ENCODE data around the gene ACSL5.
"Not testable (repeated sequence)": the region's sequence is repeated elsewhere in the genome, so short reads cannot be mapped to it uniquely, and the experiment has no call there.

The ACSL5 gene

DNA sequence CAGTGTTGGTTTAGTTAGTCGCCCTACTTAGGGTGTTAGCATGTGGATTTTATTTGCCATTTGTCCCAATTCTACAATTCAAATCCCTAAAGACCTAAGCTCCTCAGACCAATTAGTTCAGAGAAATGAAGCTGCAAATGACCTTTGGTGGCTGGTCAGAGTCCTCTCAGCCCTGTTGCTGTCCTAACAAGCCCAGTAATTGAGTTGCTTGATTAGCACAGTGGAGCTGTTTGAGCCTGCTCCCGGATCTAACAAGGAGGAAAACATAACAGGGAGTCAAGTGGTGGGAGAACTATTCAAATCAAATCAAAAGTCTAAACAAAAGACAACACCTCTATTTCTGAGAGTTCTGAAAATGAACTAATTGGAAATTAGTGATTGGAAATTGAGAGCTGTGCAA lies 50.7 kb downstream of the ACSL5 start:
- no peak for DNase-seq

GRCh38 chr10:112426111-112426510 lies 52.2 kb downstream of the ACSL5 start:
- DNase-seq: no peak

DNA sequence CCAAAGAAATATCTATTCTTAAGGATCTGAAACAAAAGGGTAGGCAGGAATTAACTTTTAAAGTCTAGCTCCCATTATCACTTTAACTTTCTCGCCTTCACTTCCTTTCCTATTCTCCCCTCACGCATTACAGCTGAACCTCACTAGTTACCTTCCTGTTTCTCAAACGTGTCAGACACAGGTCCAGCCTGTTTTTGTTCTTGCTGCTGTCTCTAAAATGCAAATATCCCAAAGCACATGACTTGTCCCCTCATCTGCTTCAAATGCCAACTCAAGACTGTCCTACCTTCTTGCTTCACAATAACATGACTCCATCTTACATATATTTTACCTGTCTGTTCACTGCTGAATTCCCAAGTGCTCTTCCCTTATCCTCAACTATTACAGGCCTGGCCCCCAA lies 55.2 kb downstream of the ACSL5 start:
- DNase-seq: no peak

- no peak for DNase-seq
These were observed 55.8 kb downstream of the ACSL5 start for GRCh38 chr10:112429654-112430230.

GRCh38 chr10:112433136-112433535 lies 59.2 kb downstream of the ACSL5 start:
- no peak for DNase-seq

GRCh38 chr10:112434988-112435619 lies 61.2 kb downstream of the ACSL5 start:
- DNase-seq: peak; percentile 29

DNA sequence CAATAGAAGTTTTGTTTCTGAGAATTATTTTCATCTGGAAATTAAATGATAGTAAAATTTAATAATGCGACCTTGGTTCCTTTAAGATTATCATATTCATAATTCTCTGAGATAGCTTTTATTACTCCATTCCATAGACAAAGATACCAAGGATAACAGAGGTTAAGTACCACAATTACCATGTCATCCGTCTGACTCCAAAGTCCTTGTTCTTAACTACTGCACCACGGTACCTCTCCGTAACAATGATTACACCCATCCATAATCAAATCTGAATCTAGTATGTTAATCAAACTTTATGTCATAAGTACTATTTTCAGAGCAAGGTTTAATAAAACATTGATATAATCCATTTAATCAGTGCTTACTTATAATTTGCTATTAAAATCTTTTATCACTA lies 64.4 kb downstream of the ACSL5 start:
- DNase-seq: no peak

DNA sequence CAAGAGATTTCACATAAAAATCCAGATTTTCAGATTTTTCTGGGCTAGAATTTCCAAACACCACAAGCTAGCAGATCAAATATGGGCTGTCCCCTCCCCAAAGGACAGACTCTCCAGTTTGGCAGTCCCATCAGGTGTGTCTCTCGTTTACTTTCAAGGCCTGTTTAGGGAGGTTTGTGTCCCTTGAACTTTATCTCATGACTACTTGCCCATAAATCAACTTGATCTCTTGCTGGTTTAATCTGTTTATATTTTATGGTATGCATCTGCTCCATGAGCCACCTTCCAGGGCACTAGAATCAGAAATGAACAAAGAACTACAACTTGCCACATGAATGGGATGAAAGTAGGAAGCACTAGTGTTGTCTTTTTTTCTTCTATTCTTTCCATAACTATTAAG lies 67.6 kb downstream of the ACSL5 start:
- DNase-seq: no peak

DNA sequence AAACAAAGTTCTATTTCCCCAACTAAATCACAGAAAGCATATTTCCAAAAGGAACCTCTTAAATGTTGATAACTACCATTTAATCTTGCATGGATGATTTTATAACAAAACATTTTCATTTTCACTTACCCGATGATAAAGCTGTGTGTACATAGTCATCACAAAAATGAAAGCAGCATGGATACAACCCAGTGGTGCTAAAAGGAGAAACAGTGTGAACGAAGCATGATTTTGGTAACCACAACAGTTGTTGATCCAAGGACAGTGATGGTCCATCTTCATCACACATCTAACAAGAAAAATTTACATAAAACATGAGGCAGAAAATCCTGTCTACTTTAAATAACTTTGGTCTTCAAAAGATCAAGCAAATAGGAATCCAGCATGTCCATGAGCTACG lies 68.1 kb downstream of the ACSL5 start:
- no peak for DNase-seq

- peak; percentile 3 for DNase-seq
These were observed 72.3 kb downstream of the ACSL5 start for GRCh38 chr10:112446055-112446854.

DNA sequence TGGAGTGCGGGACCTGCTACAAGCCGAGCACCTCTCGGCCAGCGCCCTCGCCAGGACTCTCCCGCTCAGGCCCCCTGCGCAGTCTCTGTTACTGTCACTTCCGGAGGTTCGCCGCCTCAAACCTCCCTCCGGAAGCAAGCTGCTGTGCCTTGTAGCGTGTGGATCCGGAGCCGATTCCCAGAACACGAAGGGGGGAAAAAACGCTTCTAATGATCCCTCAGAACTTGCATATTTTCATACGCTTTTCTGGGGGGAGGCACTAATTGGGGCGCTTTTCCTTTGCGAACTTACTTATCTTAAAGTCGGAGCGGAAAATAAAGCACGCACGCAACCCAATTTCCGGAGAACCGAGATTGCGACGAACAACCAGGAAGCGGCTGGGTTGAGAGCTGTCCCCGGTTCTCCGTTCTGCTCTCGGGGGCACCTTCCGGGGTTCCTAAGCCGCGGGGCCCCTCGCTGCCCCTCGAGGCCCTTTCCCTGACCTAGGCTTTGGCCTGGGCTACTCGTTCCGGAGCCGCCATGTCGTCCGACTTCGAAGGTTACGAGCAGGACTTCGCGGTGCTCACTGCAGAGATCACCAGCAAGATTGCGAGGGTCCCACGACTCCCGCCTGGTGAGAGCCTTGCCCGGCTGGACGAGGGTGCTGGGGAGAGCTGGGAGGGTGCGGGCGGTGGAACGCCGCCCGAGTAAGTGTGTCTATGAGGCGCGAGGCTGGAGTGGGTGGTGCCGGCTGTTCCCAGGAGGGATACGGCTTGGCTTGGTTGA lies 73.1 kb downstream of the ACSL5 start, which contains the start of the genes VTI1A and ZDHHC6:
Gene VTI1A, plus strand, starts transcription at position 361 of the 765 bp plus-strand sequence. Its CDS starts 159 bp downstream, at position 520.
Gene ZDHHC6, minus strand, starts transcription at position 60 of the 765 bp plus-strand sequence. CDS start 1,478 bp downstream, outside the sequence.
- DNase-seq: peak; percentile 87

DNA sequence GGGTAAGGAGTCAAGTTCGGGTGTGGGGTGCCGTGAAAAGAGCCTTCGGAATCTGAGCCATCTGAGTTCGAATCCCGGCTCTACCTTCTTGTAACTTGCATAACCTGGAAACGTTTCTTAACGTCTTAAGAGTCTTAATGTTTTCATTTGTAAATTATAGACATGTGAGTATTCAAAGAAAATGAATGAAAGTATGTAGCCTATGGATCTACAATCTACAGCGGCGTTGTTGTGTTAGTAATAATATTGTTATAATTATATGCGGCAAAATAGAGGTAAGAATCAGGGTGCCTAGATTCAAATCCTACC lies 73.7 kb downstream of the ACSL5 start:
- DNase-seq: no peak

GRCh38 chr10:112448888-112449287 lies 75.0 kb downstream of the ACSL5 start:
- no peak for DNase-seq

GRCh38 chr10:112454910-112455779 lies 81.2 kb downstream of the ACSL5 start:
- no peak for DNase-seq

DNA sequence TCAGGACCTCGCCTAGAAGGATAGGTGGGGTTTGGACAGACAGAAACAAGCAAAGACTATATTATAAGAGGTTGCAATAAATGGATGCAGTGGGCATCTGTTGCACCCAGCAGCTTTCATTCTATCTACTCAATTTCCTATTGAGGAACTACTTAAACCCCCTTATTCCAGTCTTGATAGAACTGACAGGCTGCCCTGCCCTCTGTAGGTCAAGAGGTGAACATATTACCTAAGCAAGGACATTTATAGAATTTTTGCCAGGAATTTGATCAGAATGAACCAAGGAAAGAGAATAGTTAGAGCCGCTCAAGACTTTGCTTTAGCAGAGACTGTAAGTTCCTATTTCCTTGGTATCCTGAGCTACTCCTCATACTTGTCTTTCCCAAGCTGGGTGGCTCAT lies 82.6 kb downstream of the ACSL5 start:
- DNase-seq: no peak

GRCh38 chr10:112460366-112460765 lies 86.5 kb downstream of the ACSL5 start:
- DNase-seq: no peak

- no peak for DNase-seq
These were observed 87.3 kb downstream of the ACSL5 start for GRCh38 chr10:112461029-112461887.

- not testable (repeated sequence) for DNase-seq
These were observed 90.2 kb downstream of the ACSL5 start for GRCh38 chr10:112464074-112464473.

- DNase-seq: no peak
These were observed 91.5 kb downstream of the ACSL5 start for GRCh38 chr10:112465299-112465883.

DNA sequence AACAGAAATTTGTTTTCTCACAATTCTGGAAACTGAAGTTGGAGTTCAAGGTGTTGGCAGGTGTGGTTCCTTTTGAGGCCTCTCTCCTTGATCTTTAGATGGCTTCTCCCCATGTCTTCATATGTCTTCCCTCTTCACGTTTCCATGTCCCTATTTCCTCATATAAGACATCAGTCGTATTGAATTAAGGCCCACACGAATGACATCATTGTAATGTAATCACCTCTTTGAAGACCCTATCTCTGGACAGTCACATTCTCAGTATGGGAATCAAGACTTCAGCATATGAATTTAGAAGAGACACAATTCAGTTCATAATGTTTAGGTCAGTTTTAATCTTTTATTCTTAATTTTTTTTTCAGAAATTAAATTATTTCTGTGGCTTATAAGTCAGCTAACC lies 92.9 kb downstream of the ACSL5 start:
- DNase-seq: no peak

DNA sequence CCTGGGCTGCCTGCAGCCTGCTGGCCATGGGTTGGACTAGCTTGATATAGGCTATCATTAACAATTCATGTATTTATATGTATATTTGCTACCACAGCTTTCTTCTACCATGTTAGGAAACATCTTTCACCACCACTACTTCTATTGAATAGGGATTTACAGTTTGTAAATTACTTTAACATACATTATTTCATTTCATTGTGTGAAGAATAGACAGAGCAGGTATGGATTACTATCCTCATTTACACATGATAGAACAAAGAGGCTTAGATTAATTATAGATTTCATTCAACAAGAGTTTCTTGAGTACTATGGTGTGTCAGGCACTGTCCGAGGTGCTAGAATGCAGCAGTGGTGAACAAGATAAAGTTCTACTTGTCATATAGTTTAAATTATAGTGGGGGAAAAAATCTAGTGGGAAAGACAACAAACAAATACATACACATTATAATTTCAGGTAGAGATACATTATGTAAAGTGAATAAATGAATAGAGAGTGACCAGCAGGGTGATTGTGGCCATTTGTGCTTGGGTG lies 93.7 kb downstream of the ACSL5 start:
- DNase-seq: no peak
